Endothelial cell of umbilical vein (primary cell): ENCODE measurements around the gene KCNK10. TPM values are rescaled to one million over a fixed set of nuclear protein-coding genes. Genes with fewer than 3 reads are reported as not detected.

Experiments
- BruUV-seq: library from RNA; stranded (reverse); fragments of 400-500 nt; replicated peaks from 2 replicates; lab custom pipeline; 2021; lab: Mats Ljungman, UMichigan
- CTCF ChIA-PET: fragments of 300-600, 350-600 bp; sonication (Branson Sonifier 250); formaldehyde crosslinking; loops from one replicate; lab custom pipeline; 2021; ENCODE audit warnings: antibody characterized with exemption, inconsistent platforms; lab: Charles Lee
- POLR2A ChIA-PET: fragments of 300-600, 350-600 bp; sonication (Branson Sonifier 250); formaldehyde crosslinking; loops from one replicate; lab custom pipeline; 2021; ENCODE audit warnings: antibody characterized with exemption, inconsistent platforms; lab: Charles Lee
- DNase-seq: peaks from one replicate; pipeline ENCODE4 v3.0.0-alpha.2; 2011; ENCODE audit warnings: low read depth, low spot score
- FAIRE-seq: peaks from 2 replicates; lab custom pipeline; 2011; peaks lifted over from hg19 to GRCh38; lab: Jason Lieb, UNC
- H2AFZ ChIP-seq: 2 replicates; pipeline ENCODE4 v1.6.0; 2012; ENCODE audit warnings: low read depth, low read length, control low read depth, inconsistent platforms
- H3K27ac ChIP-seq: 2 replicates; pipeline ENCODE4 v1.5.1; 2011; ENCODE audit warnings: low read depth, mild to moderate bottlenecking, control low read depth, low read length, moderate library complexity; ENCODE audit not compliant: insufficient read depth
- H3K27me3 ChIP-seq, 2 experiments: 2 replicates each; pipeline versions ENCODE4 v1.6.0 to v1.6.1; 2011; ENCODE audit warnings: low read length in 2 of 2, mixed read lengths in 1 of 2; ENCODE audit not compliant: control insufficient read depth in 2 of 2, insufficient read depth in 2 of 2
- H3K36me3 ChIP-seq, 2 experiments: 2 replicates in 1 of 2; 3 replicates in 1 of 2; pipeline ENCODE4 v1.5.1; 2011; ENCODE audit warnings: low read length in 2 of 2, mild to moderate bottlenecking in 1 of 2, moderate library complexity in 1 of 2; ENCODE audit not compliant: control insufficient read depth in 2 of 2, insufficient read depth in 2 of 2; ENCODE audit errors: extremely low read depth in 1 of 2
- H3K4me1 ChIP-seq: 3 replicates; pipeline ENCODE4 v1.5.1; 2011; ENCODE audit warnings: mild to moderate bottlenecking, low read length; ENCODE audit not compliant: control insufficient read depth, insufficient read depth; ENCODE audit errors: extremely low read depth
- H3K4me2 ChIP-seq: 2 replicates; pipeline ENCODE4 v1.6.1; 2011; ENCODE audit warnings: low read length, control low read depth, mixed read lengths; ENCODE audit not compliant: insufficient read depth
- H3K4me3 ChIP-seq, 3 experiments: fragments of 200-600 bp in 1 of 3; sonication (generic), shearing (Covaris generic) in 1 of 3; replicated peaks in 1 of 3; 2 replicates each; pipeline ENCODE4 v1.5.1; 2011 to 2016; ENCODE audit warnings: control low read depth in 3 of 3, low read length in 3 of 3, mild to moderate bottlenecking in 2 of 3, inconsistent platforms in 1 of 3, low read depth in 1 of 3, moderate library complexity in 1 of 3; ENCODE audit not compliant: insufficient read depth in 1 of 3
- H3K79me2 ChIP-seq: 2 replicates; pipeline ENCODE4 v1.6.0; 2012; ENCODE audit warnings: low read length, inconsistent platforms; ENCODE audit not compliant: control insufficient read depth, insufficient read depth
- H3K9ac ChIP-seq: replicated peaks from 2 replicates; pipeline ENCODE3; 2011; ENCODE audit warnings: low read length, control low read depth; ENCODE audit not compliant: insufficient read depth; ENCODE audit errors: extremely low read depth
- H3K9me1 ChIP-seq: replicated peaks from 3 replicates; pipeline ENCODE4 v1.6.0; 2011; ENCODE audit warnings: mild to moderate bottlenecking, low read length; ENCODE audit not compliant: control insufficient read depth, insufficient read depth; ENCODE audit errors: extremely low read depth
- H3K9me3 ChIP-seq: replicated peaks from 2 replicates; pipeline ENCODE4 v1.5.1; 2012; ENCODE audit warnings: low read length, inconsistent platforms; ENCODE audit not compliant: control insufficient read depth, insufficient read depth
- H4K20me1 ChIP-seq: replicated peaks from 2 replicates; pipeline ENCODE3; 2011; ENCODE audit warnings: mild to moderate bottlenecking, low read length; ENCODE audit not compliant: control insufficient read depth, insufficient read depth; ENCODE audit errors: extremely low read depth
- EZH2 ChIP-seq: IDR thresholded peaks from 2 replicates; pipeline ENCODE4 v1.6.1; 2012; ENCODE audit warnings: borderline replicate concordance, low read depth, mild to moderate bottlenecking, moderate library complexity, low read length, inconsistent platforms; ENCODE audit not compliant: severe bottlenecking
- FOS ChIP-seq: IDR thresholded peaks from 2 replicates; pipeline ENCODE4 v1.6.1; 2011; ENCODE audit warnings: mild to moderate bottlenecking, low read length, moderate library complexity, borderline replicate concordance; ENCODE audit not compliant: insufficient read depth
- GATA2 ChIP-seq: IDR thresholded peaks from 2 replicates; pipeline ENCODE4 v1.7.0; 2011; ENCODE audit warnings: low read depth, mild to moderate bottlenecking, moderate library complexity, mixed read lengths, low read length; ENCODE audit not compliant: insufficient read length, insufficient read depth
- JUN ChIP-seq: IDR thresholded peaks from 2 replicates; pipeline ENCODE4 v1.6.1; 2011; ENCODE audit warnings: borderline replicate concordance, low read depth; ENCODE audit not compliant: insufficient read length, insufficient read depth
- MAX ChIP-seq: IDR thresholded peaks from 2 replicates; pipeline ENCODE4 v1.6.1; 2011; ENCODE audit not compliant: insufficient read depth, insufficient read length
- MYC ChIP-seq: IDR thresholded peaks from one replicate; pipeline ENCODE4 v1.6.1; 2011; ENCODE audit warnings: mild to moderate bottlenecking, low read depth, low read length
- POLR2A ChIP-seq: IDR thresholded peaks from 2 replicates; pipeline ENCODE4 v1.6.1; 2012; ENCODE audit warnings: low read depth, mild to moderate bottlenecking, control low read depth, low read length
- POLR2AphosphoS5 ChIP-seq: IDR thresholded peaks from 2 replicates; pipeline ENCODE4 v1.6.1; 2012; ENCODE audit warnings: low read depth, mild to moderate bottlenecking, control low read depth, low read length, moderate library complexity; ENCODE audit not compliant: insufficient read depth
- dilution Hi-C: fragments of 300-500 bp; cut with MboI; formaldehyde crosslinking; loops from one replicate; pipeline ENCODE4 v1.15.0; 2019; ENCODE audit warnings: low sequenced_read_pairs; ENCODE audit not compliant: extremely low pct_ligation_motif_present
- intact Hi-C: fragments of 100-400 bp; cut with micrococcal nuclease; formaldehyde crosslinking; loops from one replicate; pipeline ENCODE4 v1.10.0; 2022
- polyA plus RNA-seq, 4 experiments: library from polyadenylated mRNA; depleted of rRNA in 3 of 4; stranded (reverse) in 3 of 4; unstranded in 1 of 4; fragments of >200 nt; gene quantifications; 2 replicates each; pipeline versions ENCODE4 v1.2.1 to v1.2.3, GENCODE V29; 2011 to 2012; ENCODE audit warnings: missing spikeins in 1 of 4
- total RNA-seq: library from RNA; stranded (reverse); gene quantifications from 2 replicates; pipeline ENCODE4 v1.2.3, GENCODE V29; 2021
- TF ChIP-seq, protein P1 (sequence below), 2 donors: IDR thresholded peaks; 1 replicate in 1 of 2; 2 replicates in 1 of 2; pipeline ENCODE4 v1.5.1; 2011; ENCODE audit warnings: low read length in 2 of 2, mild to moderate bottlenecking in 2 of 2, moderate library complexity in 2 of 2, control low read depth in 1 of 2, inconsistent platforms in 1 of 2, low read depth in 1 of 2; ENCODE audit not compliant: insufficient read depth in 1 of 2; ENCODE audit errors: extremely low read depth in 1 of 2

KCNK10 gene
- total and polyA plus RNA-seq, 2 donors (not counting 3 experiments of a cell fraction or from before 2014, with no cell fraction given), result not detected

DNA sequence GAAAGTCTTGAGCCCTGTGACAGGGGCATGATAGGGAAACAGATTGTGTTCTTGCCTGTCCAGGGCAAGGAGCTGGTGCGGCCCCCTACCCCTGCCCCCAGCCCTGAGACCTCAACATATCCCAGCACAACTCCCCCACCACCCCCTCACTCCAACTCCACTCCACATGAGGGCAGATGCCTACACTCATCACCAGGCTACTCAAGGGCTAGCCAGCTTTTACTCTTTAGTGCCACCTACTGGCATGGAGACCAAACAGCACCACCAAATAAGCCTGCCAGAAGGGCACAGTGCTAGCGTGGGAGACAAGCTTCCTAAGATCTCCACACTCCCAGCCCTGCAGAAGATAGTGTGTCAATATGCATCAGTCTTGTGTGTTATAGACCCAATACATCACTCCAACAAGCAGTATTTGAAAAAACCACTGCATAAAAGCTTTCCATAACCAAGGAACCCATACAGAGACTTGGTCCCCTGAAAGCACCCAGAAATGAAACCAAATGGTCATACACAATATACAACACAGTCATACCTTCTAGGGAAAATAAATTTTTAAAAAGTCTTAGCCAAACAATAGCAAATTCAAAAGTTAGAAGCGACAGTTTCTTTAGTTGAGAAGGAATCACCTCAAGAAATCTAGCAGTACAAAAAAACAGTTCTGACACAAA lies 154.4 kb downstream of the KCNK10 start:
- Histone ChIP-seq H3K27me3 (no peaks in the 10 kb centered on the region), H3K4me2 (no peak overlapping the region), H3K9ac (no peak overlapping the region), H2AFZ (no peak overlapping the region), H4K20me1 (no peaks in the 10 kb centered on the region), H3K27ac (no peak overlapping the region), H3K9me1 (no peaks in the 10 kb centered on the region), H3K79me2 (no peaks in the 10 kb centered on the region), H3K4me1 (no peaks in the 10 kb centered on the region), H3K4me3 (no peak overlapping the region), H3K36me3 (no peaks in the 10 kb centered on the region), H3K9me3 (no peaks in the 10 kb centered on the region)
- ChIA-PET POLR2A (no interaction called here), CTCF (interaction anchor here (0.6 to 2.8 kb wide), 14 partner anchors 10 to 1447 kb away, joined by 3 to 41 read pairs (median 4); partner anchors contain the start of gene GALC)
- DNase-seq, result peak; percentile 30
- no TSS peak for BruUV-seq
- dilution Hi-C loops (no loop called here), intact Hi-C loops (loop anchor here (1.0 kb wide), 2 partner anchors 155 to 223 kb away; no protein-coding TSS in a partner anchor)
- FAIRE-seq, result peak; percentile 71
- TF ChIP-seq JUN, result no peak
- TF ChIP-seq, protein P1, sequence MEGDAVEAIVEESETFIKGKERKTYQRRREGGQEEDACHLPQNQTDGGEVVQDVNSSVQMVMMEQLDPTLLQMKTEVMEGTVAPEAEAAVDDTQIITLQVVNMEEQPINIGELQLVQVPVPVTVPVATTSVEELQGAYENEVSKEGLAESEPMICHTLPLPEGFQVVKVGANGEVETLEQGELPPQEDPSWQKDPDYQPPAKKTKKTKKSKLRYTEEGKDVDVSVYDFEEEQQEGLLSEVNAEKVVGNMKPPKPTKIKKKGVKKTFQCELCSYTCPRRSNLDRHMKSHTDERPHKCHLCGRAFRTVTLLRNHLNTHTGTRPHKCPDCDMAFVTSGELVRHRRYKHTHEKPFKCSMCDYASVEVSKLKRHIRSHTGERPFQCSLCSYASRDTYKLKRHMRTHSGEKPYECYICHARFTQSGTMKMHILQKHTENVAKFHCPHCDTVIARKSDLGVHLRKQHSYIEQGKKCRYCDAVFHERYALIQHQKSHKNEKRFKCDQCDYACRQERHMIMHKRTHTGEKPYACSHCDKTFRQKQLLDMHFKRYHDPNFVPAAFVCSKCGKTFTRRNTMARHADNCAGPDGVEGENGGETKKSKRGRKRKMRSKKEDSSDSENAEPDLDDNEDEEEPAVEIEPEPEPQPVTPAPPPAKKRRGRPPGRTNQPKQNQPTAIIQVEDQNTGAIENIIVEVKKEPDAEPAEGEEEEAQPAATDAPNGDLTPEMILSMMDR (IDR thresholded peaks at IDR 0.05; ENCODE audit: extremely low read depth in 1 of 2, insufficient read depth in 1 of 2, low read depth in 1 of 2, low read length in 2 of 2), result peak; percentile 70 to 81

DNA sequence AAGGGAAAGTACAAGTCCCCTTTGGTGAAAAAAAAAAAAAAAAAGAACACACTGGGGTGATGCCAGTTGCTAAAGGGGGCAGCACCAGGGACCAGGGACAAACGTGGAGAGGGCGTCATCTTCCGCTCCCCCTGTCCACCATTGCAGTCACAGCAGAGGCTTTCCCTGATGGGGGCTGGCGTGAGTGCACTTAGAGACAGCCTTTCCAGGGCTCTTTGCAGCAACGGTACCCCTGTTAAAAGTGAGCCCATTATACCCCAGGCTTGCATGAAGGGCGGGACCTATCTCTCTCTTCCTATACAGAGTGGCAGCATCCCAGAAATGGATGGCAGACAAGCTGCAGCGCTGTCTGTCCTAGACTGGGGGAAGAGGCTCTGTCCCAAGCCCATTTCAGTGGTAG lies 155.0 kb downstream of the KCNK10 start:
- POLR2A ChIA-PET, result no interaction called here
- Histone ChIP-seq H2AFZ (no peak overlapping the region), H3K4me3 (no peak overlapping the region), H3K9ac (no peak overlapping the region), H4K20me1 (no peaks in the 10 kb centered on the region), H3K9me3 (no peaks in the 10 kb centered on the region), H3K79me2 (no peaks in the 10 kb centered on the region), H3K4me2 (no peak overlapping the region), H3K4me1 (no peaks in the 10 kb centered on the region), H3K27me3 (no peaks in the 10 kb centered on the region), H3K9me1 (no peaks in the 10 kb centered on the region), H3K27ac (no peak overlapping the region), H3K36me3 (no peaks in the 10 kb centered on the region)
- CTCF ChIA-PET, result interaction anchor here (1.0 to 2.8 kb wide), 12 partner anchors 11 to 1447 kb away, joined by 3 to 41 read pairs (median 5); partner anchors contain the start of gene GALC
- FAIRE-seq (no peak), DNase-seq (no peak)
- dilution Hi-C loops, result no loop called here
- intact Hi-C loops, result loop anchor here (1.0 kb wide), 2 partner anchors 155 to 223 kb away; no protein-coding TSS in a partner anchor
- BruUV-seq, result no TSS peak
- TF ChIP-seq, protein P1 (IDR thresholded peaks at IDR 0.05; ENCODE audit: extremely low read depth in 1 of 2, insufficient read depth in 1 of 2, low read depth in 1 of 2, low read length in 2 of 2), result no peak
- no peak for TF ChIP-seq EZH2
- TF ChIP-seq GATA2, result no peak
- TF ChIP-seq POLR2AphosphoS5, result no peak
- no peak for TF ChIP-seq POLR2A
- no peak for TF ChIP-seq FOS
- no peak for TF ChIP-seq MAX
- no peak for TF ChIP-seq JUN
- TF ChIP-seq MYC, result no peak
